GM19193 (cell line): ENCODE measurements around the gene CFAP92.

Experiments used
- POLR2A ChIP-seq: IDR thresholded peaks from 4 replicates; pipeline ENCODE4 v1.6.1; 2011; ENCODE audit not compliant: insufficient read depth, insufficient read length; ENCODE audit errors: extremely low read depth

The CFAP92 gene

DNA sequence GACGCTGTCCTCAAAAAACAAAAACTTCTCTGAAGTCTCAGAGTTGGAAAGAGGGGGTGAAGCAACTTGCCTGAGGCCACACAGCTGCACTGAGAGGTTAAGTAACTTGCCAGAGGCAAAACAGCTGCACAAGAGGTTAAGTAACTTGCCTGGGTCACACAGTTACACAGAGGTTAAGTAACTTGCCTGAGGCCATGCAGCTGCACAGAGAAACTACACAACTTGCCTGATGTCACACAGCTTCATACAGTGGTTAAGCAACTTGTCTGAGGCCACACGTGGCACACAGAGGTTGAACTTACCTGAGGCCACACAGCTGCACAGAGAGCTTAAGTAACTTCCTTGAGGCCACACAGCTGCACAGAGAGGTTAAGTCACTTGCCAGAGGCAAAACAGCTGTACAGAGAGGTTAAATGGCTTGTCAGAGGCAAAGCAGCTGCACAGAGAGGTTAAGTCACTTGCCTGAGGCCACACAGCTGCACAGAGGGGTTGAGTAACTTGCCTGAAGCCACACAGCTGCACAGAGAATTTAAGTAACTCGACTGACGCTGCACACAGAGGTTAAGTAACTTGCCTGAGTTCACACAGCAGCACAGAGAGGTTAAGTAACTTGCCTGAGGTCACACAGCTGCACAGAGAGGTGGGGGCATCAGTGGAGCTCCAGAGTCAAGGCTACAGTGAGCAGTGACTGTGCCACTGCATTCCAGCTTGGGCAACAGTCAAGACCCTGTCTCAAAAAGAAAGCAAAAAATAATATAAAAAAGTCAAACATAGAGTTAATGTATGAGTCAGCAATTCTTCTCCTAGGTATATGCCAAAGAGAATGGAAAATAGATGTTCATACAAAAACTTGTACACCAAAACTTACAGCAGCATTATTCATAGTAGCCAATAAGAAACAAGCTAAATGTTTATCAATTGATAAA lies 126.4 kb downstream of the CFAP92 start:
- no peak for TF ChIP-seq POLR2A

DNA sequence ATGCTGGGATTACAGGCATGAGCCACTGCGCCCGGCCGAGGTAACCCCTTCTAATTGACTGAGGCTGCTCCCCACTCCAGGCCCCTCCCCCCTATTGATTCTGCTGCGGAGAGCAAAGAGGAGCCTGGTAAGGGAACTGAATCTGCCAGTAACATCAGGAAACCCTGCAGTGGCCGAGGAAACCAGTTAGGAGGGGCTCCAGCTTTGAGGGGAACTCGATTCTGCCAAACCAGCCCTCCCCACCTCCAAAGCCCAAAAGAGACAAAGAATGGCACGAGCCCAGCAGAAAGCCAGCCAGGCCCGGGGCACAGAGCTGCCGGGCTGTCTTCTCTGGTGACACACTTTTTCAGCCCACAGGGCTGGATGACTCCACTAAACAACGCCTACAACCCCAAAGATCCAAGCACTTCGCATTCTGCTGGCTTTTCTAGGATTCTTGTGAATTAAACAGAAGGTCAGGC lies 129.5 kb downstream of the CFAP92 start:
- TF ChIP-seq POLR2A, result no peak

DNA sequence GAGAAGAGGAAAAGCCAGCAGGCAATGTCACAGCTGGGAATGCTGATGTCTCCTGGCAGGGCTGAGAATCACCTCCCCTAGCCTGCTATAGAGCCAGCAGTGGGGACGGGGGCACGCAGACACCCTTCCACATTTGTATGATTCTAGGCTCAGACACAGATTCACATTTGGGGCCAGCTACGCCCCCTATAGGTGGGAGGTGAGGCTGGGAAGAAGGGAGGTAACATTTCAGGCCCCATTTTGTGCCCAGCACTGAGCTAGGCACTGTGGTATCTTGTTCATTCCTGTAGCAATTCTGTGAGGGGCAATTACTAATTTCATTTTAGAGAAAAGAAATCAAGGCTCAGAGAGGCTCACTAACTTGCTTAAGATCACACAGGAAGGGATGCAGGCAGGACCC lies 130.3 kb downstream of the CFAP92 start:
- no peak for TF ChIP-seq POLR2A

DNA sequence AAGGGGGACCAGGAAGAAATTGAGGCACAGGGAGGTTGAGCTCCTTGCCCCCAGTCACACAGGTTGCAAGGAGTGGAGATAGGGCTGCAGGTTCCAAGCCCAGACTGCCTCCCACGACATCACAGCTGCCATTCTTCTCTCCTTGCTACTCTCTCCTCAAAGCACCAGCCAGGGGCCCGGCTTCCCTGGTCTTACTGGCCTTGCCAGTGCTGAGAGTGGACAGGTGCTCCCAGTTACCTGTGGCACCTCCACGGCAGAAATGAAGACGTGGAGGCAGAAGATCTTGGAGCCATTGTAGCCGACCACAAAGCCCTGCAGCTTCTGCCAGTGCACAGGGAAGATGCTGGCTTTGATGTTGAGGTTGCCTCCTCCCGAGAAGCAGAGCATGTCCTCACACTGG lies 132.4 kb downstream of the CFAP92 start:
- TF ChIP-seq POLR2A, result no peak
